Panc1 (cell line): ENCODE measurements around the gene CETN3. TPM values are rescaled to one million over a fixed set of nuclear protein-coding genes. Genes with fewer than 3 reads are reported as not detected.

Experiments
- ATAC-seq: fragments of 200-7000 bp; cut with Tn5 transposase; 2 replicates; pipeline ENCODE4 v1.9.1; 2020; ENCODE audit warnings: mild to moderate bottlenecking, moderate library complexity
- BruUV-seq: library from RNA; stranded (reverse); fragments of 400-500 nt; replicated peaks from 2 replicates; lab custom pipeline; 2021; lab: Mats Ljungman, UMichigan
- CTCF ChIA-PET: fragments of 300-600 bp; sonication (Branson Sonifier 250); formaldehyde crosslinking; loops from one replicate; lab custom pipeline; 2022; ENCODE audit warnings: antibody characterized with exemption; lab: Charles Lee
- POLR2A ChIA-PET: fragments of 300-600 bp; sonication (Branson Sonifier 250); formaldehyde crosslinking; loops from one replicate; lab custom pipeline; 2022; ENCODE audit warnings: antibody characterized with exemption; lab: Charles Lee
- DNase-seq: peaks from one replicate; pipeline ENCODE4 v3.0.0-alpha.2; 2010; ENCODE audit warnings: low read depth, low spot score
- H3K27ac ChIP-seq: 2 replicates; pipeline ENCODE4 v1.5.1; 2011; ENCODE audit warnings: mild to moderate bottlenecking, low read length, inconsistent platforms
- H3K27me3 ChIP-seq: fragments of 200-500 bp; sonication (Bioruptor generic); 2 replicates; pipeline ENCODE4 v1.6.0; 2014; ENCODE audit warnings: low read length, inconsistent platforms; ENCODE audit not compliant: control insufficient read depth, insufficient read depth
- H3K36me3 ChIP-seq: fragments of 200-500 bp; sonication (Bioruptor generic); 2 replicates; pipeline ENCODE4 v1.5.1; 2014; ENCODE audit warnings: inconsistent platforms, mild to moderate bottlenecking, low read length, moderate library complexity; ENCODE audit not compliant: control insufficient read depth, insufficient read depth
- H3K4me1 ChIP-seq: 2 replicates; pipeline ENCODE4 v1.5.1; 2011; ENCODE audit warnings: inconsistent platforms, mild to moderate bottlenecking, low read length, moderate library complexity; ENCODE audit not compliant: control insufficient read depth, insufficient read depth
- H3K4me3 ChIP-seq, 2 experiments: 2 replicates each; pipeline ENCODE4 v1.5.1; 2011 to 2012; ENCODE audit warnings: low read depth in 2 of 2, low read length in 2 of 2, mild to moderate bottlenecking in 2 of 2, inconsistent platforms in 1 of 2, moderate library complexity in 1 of 2
- H3K9me3 ChIP-seq: fragments of 200-500 bp; sonication (Bioruptor generic); 2 replicates; pipeline ENCODE4 v1.5.1; 2014; ENCODE audit warnings: low read depth, mild to moderate bottlenecking, inconsistent platforms, low read length, moderate library complexity; ENCODE audit not compliant: control insufficient read depth, insufficient read depth
- CTCF ChIP-seq: fragments of 450-650 bp; IDR thresholded peaks from 2 replicates; pipeline ENCODE4 v1.5.1; 2017; ENCODE audit warnings: mild to moderate bottlenecking
- POLR2AphosphoS5 ChIP-seq: IDR thresholded peaks from 2 replicates; pipeline ENCODE4 v1.6.1; 2012; ENCODE audit warnings: mild to moderate bottlenecking, low read depth, low read length, moderate library complexity
- REST ChIP-seq, 2 experiments: IDR thresholded peaks; 2 replicates each; pipeline ENCODE4 v1.6.1; 2011 to 2012; ENCODE audit warnings: low read depth in 2 of 2, control low read depth in 1 of 2, low read length in 1 of 2, mild to moderate bottlenecking in 1 of 2, moderate library complexity in 1 of 2; ENCODE audit not compliant: insufficient read depth in 1 of 2
- SIN3A ChIP-seq: IDR thresholded peaks from 2 replicates; pipeline ENCODE4 v1.6.1; 2012; ENCODE audit warnings: low read depth, mild to moderate bottlenecking, low read length, moderate library complexity, borderline replicate concordance; ENCODE audit not compliant: insufficient read depth
- TCF7L2 ChIP-seq: IDR thresholded peaks from 2 replicates; pipeline ENCODE4 v1.6.1; 2011; ENCODE audit warnings: mild to moderate bottlenecking, low read depth, low read length, inconsistent platforms
- in situ Hi-C: cut with HindIII; loops from 2 replicates; pipeline ENCODE4 v1.10.0; 2016; ENCODE audit warnings: low sequenced_read_pairs, low pct_unique_long_range_greater_than_20kb
- intact Hi-C: fragments of 100-400 bp; cut with micrococcal nuclease; formaldehyde crosslinking; loops from one replicate; pipeline ENCODE4 v1.10.0; 2022; ENCODE audit not compliant: unreplicated experiment
- total RNA-seq: library from RNA; stranded (reverse); gene quantifications from one replicate; pipeline ENCODE4 v1.2.1, GENCODE V29; 2021; ENCODE audit not compliant: unreplicated experiment

The CETN3 gene
- total RNA-seq, 1 experiment from 2014 or later, result 30.6 TPM

- DNase-seq, result no peak
- TF ChIP-seq CTCF (no peak), POLR2AphosphoS5 (no peak; the same call in 1 of the 2 replicates), TCF7L2 (no peak), SIN3A (no peak), REST (IDR thresholded peaks at IDR 0.05; ENCODE audit: insufficient read depth in 1 of 2, low read depth in 2 of 2, low read length in 1 of 2) (no peak)
- Histone ChIP-seq H3K4me3 (peak overlapping the region; percentile 91 to 99), H3K27me3 (no peaks in the 10 kb centered on the region), H3K36me3 (peaks cover 17% of the 10 kb centered on the region), H3K4me1 (peaks cover 30% of the 10 kb centered on the region), H3K9me3 (no peaks in the 10 kb centered on the region), H3K27ac (peak overlapping the region; percentile 98)
- CTCF ChIA-PET, result no interaction called here
- in situ Hi-C loops (no loop called here), intact Hi-C loops (no loop called here)
- no peak for ATAC-seq
- TSS peak; percentile 69 for BruUV-seq
- POLR2A ChIA-PET, result no interaction called here
Measured at GRCh38 chr5:90408571-90409317, 812 bp downstream of the CETN3 start.

GRCh38 chr5:90406466-90406865 lies 3.1 kb downstream of the CETN3 start:
- in situ Hi-C loops, result no loop called here
- H3K27me3 ChIP-seq, result no peaks in the 10 kb centered on the region
- no peaks in the 10 kb centered on the region for H3K9me3 ChIP-seq
- BruUV-seq, result no TSS peak
- no peak for ATAC-seq
- no peak for DNase-seq
- CTCF ChIA-PET, result interaction anchor here (0.7 kb wide), 1 partner anchor 20 kb away, joined by 7 read pairs; no protein-coding TSS in a partner anchor
- intact Hi-C loops, result no loop called here
- peaks cover 17% of the 10 kb centered on the region for H3K36me3 ChIP-seq
- H3K4me1 ChIP-seq, result peaks cover 30% of the 10 kb centered on the region
- POLR2A ChIA-PET, result interaction anchor here (0.7 kb wide), 1 partner anchor 127 kb away, joined by 3 read pairs; no protein-coding TSS in a partner anchor
- H3K27ac ChIP-seq, result no peak overlapping the region; the same call in 1 of the 2 replicates
- no peak overlapping the region for H3K4me3 ChIP-seq
- TF ChIP-seq TCF7L2 (no peak), SIN3A (no peak), CTCF (no peak), POLR2AphosphoS5 (no peak), REST (IDR thresholded peaks at IDR 0.05; ENCODE audit: insufficient read depth in 1 of 2, low read depth in 2 of 2, low read length in 1 of 2) (no peak)
